HepG2 (cell line): ENCODE results near the gene CCDC144A. TPM values are rescaled to one million over a fixed set of nuclear protein-coding genes. Genes with fewer than 3 reads are reported as not detected.

ENCODE experiments used
- LRRFIP1 ChIP-seq: sonication (generic); formaldehyde crosslinking; conservative IDR thresholded peaks from 2 replicates; pipeline ENCODE4 v1.4.0; 2020; ENCODE audit warnings: missing genetic modification reagents
- NFRKB ChIP-seq: fragments of 450-650 bp; IDR thresholded peaks from 2 replicates; pipeline ENCODE4 v1.6.1; 2017
- SMARCC2 ChIP-seq: fragments of 450-650 bp; IDR thresholded peaks from 2 replicates; pipeline ENCODE4 v1.6.1; 2017; ENCODE audit warnings: antibody characterized with exemption, mild to moderate bottlenecking
- TBL1XR1 ChIP-seq: fragments of 150-350 bp; IDR thresholded peaks from 2 replicates; pipeline ENCODE4 v1.6.1; 2014; ENCODE audit warnings: borderline replicate concordance, low read length; ENCODE audit not compliant: partially characterized antibody
- TBX2 ChIP-seq: sonication (generic); formaldehyde crosslinking; IDR thresholded peaks from 2 replicates; pipeline ENCODE4 v1.5.0; 2020; ENCODE audit warnings: missing genetic modification reagents, mild to moderate bottlenecking, borderline replicate concordance
- ZNF577 ChIP-seq: sonication (generic); formaldehyde crosslinking; IDR thresholded peaks from 2 replicates; pipeline ENCODE4 v1.4.0; 2020; ENCODE audit warnings: mild to moderate bottlenecking, low read depth, missing genetic modification reagents, borderline replicate concordance
- polyA plus RNA-seq, 8 experiments: library from polyadenylated mRNA; depleted of rRNA in 3 of 8; stranded (reverse) in 7 of 8; unstranded in 1 of 8; fragments of >200 nt; fragmentation: Illumina TruSeq in 4 of 8; extraction: Trizol in 4 of 8; gene quantifications; 2 replicates each; pipeline versions ENCODE4 v1.2.1 to v1.2.3, GENCODE V29; 2011 to 2016; ENCODE audit warnings: low read depth in 4 of 8, missing spikeins in 1 of 8, mixed read lengths in 1 of 8; ENCODE audit not compliant: insufficient read depth in 1 of 8
- total RNA-seq, 5 experiments: library from RNA; depleted of rRNA; stranded (reverse); fragments of >200 nt; fragmentation: Illumina TruSeq; extraction: Trizol; gene quantifications; 2 replicates each; pipeline ENCODE4 v1.2.3, GENCODE V29; 2016; ENCODE audit warnings: low read depth in 1 of 5
- TF ChIP-seq, protein P1 (sequence below): sonication (generic); formaldehyde crosslinking; IDR thresholded peaks from one replicate; pipeline ENCODE4 v1.5.1; 2020; ENCODE audit warnings: mild to moderate bottlenecking, missing genetic modification reagents; ENCODE audit errors: not compliant biosample characterization
- TF ChIP-seq, protein P2 (sequence below): sonication (generic); formaldehyde crosslinking; IDR thresholded peaks from 2 replicates; pipeline ENCODE4 v1.4.0; 2020; ENCODE audit warnings: missing genetic modification reagents, mild to moderate bottlenecking, borderline replicate concordance
- TF ChIP-seq, protein P3 (sequence below): sonication (generic); formaldehyde crosslinking; IDR thresholded peaks from 2 replicates; pipeline ENCODE4 v1.4.0; 2020; ENCODE audit warnings: low read depth, mild to moderate bottlenecking, missing genetic modification reagents
- TF ChIP-seq, protein P4 (sequence below): sonication (generic); formaldehyde crosslinking; IDR thresholded peaks from 2 replicates; pipeline ENCODE4 v1.8.0; 2022; ENCODE audit warnings: missing genetic modification reagents, mild to moderate bottlenecking, borderline replicate concordance

CCDC144A gene
- total and polyA plus RNA-seq, 2 of the 13 experiments (the other 11 are each of a cell fraction or from before 2014, with no cell fraction given), result 0.09 TPM; not detected in 1

DNA sequence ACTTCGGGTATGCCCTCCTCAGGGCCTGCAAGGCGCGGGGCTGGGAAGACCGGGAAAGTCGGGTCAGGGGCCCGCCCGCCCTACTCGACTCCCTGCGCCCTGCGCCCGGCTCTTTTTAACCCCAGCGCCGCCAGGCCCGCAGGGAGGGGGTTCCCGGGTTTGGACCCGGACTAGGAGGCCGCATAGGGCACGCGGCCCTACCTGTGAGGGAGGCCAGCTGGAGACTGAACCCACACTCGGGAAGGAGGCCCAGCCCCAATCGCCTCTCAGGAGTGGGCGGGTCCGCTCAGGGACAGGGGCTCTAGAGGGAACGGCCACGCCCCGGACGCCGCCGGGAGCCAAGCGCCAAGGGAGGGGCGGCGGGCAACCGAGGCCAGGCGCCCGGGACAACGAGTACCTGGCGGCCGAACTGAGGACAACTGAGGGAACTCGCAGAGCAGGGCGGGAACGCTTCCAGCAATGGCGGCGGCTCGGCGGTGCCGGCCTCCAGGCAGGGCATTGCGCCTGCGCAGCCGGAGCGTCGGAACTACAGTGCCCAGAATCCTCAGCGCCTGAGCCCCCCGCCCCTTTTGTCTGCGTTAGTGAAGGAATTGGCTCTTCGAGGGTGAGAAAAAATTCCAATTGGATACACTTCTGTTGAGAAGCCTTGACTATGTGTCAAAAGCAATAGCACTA, 36.5 kb upstream of the CCDC144A start, which contains the start of gene ZNF624 (continued):
- TF ChIP-seq, protein P1, sequence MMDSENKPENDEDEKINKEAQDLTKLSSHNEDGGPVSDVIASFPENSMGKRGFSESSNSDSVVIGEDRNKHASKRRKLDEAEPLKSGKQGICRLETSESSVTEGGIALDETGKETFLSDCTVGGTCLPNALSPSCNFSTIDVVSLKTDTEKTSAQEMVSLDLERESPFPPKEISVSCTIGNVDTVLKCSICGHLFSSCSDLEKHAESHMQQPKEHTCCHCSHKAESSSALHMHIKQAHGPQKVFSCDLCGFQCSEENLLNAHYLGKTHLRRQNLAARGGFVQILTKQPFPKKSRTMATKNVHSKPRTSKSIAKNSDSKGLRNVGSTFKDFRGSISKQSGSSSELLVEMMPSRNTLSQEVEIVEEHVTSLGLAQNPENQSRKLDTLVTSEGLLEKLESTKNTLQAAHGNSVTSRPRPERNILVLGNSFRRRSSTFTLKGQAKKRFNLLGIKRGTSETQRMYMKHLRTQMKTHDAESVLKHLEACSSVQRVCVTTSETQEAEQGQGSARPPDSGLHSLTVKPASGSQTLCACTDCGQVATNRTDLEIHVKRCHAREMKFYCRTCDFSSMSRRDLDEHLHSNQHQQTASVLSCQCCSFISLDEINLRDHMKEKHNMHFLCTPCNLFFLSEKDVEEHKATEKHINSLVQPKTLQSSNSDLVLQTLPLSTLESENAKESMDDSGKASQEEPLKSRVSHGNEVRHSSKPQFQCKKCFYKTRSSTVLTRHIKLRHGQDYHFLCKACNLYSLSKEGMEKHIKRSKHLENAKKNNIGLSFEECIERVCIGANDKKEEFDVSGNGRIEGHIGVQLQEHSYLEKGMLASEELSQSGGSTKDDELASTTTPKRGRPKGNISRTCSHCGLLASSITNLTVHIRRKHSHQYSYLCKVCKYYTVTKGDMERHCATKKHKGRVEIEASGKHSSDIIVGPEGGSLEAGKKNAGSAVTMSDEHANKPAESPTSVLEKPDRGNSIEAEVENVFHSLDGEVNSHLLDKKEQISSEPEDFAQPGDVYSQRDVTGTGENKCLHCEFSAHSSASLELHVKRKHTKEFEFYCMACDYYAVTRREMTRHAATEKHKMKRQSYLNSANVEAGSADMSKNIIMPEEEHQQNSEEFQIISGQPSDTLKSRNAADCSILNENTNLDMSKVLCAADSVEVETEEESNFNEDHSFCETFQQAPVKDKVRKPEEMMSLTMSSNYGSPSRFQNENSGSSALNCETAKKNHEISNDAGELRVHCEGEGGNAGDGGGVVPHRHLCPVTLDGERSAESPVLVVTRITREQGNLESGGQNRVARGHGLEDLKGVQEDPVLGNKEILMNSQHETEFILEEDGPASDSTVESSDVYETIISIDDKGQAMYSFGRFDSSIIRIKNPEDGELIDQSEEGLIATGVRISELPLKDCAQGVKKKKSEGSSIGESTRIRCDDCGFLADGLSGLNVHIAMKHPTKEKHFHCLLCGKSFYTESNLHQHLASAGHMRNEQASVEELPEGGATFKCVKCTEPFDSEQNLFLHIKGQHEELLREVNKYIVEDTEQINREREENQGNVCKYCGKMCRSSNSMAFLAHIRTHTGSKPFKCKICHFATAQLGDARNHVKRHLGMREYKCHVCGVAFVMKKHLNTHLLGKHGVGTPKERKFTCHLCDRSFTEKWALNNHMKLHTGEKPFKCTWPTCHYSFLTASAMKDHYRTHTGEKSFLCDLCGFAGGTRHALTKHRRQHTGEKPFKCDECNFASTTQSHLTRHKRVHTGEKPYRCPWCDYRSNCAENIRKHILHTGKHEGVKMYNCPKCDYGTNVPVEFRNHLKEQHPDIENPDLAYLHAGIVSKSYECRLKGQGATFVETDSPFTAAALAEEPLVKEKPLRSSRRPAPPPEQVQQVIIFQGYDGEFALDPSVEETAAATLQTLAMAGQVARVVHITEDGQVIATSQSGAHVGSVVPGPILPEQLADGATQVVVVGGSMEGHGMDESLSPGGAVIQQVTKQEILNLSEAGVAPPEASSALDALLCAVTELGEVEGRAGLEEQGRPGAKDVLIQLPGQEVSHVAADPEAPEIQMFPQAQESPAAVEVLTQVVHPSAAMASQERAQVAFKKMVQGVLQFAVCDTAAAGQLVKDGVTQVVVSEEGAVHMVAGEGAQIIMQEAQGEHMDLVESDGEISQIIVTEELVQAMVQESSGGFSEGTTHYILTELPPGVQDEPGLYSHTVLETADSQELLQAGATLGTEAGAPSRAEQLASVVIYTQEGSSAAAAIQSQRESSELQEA (CRISPR knock-in tag), result peak; percentile 81
- TF ChIP-seq LRRFIP1 (CRISPR knock-in tag), result no peak
- no peak for TF ChIP-seq NFRKB
- TF ChIP-seq, protein P2, sequence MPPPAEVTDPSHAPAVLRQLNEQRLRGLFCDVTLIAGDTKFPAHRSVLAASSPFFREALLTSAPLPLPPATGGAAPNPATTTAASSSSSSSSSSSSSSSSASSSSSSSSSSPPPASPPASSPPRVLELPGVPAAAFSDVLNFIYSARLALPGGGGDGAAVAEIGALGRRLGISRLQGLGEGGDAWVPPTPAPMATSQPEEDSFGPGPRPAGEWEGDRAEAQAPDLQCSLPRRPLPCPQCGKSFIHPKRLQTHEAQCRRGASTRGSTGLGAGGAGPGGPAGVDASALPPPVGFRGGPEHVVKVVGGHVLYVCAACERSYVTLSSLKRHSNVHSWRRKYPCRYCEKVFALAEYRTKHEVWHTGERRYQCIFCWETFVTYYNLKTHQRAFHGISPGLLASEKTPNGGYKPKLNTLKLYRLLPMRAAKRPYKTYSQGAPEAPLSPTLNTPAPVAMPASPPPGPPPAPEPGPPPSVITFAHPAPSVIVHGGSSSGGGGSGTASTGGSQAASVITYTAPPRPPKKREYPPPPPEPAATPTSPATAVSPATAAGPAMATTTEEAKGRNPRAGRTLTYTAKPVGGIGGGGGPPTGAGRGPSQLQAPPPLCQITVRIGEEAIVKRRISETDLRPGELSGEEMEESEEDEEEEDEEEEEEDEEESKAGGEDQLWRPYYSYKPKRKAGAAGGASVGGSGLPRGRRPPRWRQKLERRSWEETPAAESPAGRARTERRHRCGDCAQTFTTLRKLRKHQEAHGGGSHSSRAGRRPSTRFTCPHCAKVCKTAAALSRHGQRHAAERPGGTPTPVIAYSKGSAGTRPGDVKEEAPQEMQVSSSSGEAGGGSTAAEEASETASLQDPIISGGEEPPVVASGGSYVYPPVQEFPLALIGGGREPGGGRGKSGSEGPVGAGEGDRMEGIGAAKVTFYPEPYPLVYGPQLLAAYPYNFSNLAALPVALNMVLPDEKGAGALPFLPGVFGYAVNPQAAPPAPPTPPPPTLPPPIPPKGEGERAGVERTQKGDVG (CRISPR knock-in tag), result peak; percentile 91; the same call in 1 of the 2 replicates
- no peak for TF ChIP-seq TBL1XR1
- TF ChIP-seq TBX2 (CRISPR knock-in tag), result peak; percentile 90
- TF ChIP-seq, protein P3, sequence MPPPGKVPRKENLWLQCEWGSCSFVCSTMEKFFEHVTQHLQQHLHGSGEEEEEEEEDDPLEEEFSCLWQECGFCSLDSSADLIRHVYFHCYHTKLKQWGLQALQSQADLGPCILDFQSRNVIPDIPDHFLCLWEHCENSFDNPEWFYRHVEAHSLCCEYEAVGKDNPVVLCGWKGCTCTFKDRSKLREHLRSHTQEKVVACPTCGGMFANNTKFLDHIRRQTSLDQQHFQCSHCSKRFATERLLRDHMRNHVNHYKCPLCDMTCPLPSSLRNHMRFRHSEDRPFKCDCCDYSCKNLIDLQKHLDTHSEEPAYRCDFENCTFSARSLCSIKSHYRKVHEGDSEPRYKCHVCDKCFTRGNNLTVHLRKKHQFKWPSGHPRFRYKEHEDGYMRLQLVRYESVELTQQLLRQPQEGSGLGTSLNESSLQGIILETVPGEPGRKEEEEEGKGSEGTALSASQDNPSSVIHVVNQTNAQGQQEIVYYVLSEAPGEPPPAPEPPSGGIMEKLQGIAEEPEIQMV (CRISPR knock-in tag), result no peak; the same call in 1 of the 2 replicates
- TF ChIP-seq SMARCC2, result no peak
- no peak for TF ChIP-seq ZNF577 (CRISPR knock-in tag)
- TF ChIP-seq, protein P4, sequence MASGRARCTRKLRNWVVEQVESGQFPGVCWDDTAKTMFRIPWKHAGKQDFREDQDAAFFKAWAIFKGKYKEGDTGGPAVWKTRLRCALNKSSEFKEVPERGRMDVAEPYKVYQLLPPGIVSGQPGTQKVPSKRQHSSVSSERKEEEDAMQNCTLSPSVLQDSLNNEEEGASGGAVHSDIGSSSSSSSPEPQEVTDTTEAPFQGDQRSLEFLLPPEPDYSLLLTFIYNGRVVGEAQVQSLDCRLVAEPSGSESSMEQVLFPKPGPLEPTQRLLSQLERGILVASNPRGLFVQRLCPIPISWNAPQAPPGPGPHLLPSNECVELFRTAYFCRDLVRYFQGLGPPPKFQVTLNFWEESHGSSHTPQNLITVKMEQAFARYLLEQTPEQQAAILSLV (CRISPR knock-in tag), result peak; percentile 55; the same call in 1 of the 2 replicates
